Gastroesophageal sphincter (tissue), 4 donors: Measurements from ENCODE around the gene NPC1L1. TPM values are rescaled to one million over a fixed set of nuclear protein-coding genes. Genes with fewer than 3 reads are reported as not detected.

Source experiments
- ATAC-seq: fragments of 150-250 bp; one replicate; pipeline ENCODE4 v1.9.1; 2016; ENCODE audit warnings: mild to moderate bottlenecking, moderate library complexity
- H3K27ac ChIP-seq, 4 donors: fragments of 200-600 bp; sonication (generic) in 3 of 4; 1 replicate in 3 of 4; 2 replicates in 1 of 4; pipeline ENCODE4 v1.5.1; 2016 to 2019
- H3K27me3 ChIP-seq: fragments of 200-600 bp; sonication (generic); one replicate; pipeline ENCODE4 v1.5.1; 2019
- H3K36me3 ChIP-seq, 2 donors: fragments of 200-600 bp; sonication (generic); one replicate each; pipeline ENCODE4 v1.5.1; 2019; ENCODE audit warnings: control low read depth in 1 of 2
- H3K4me1 ChIP-seq, 3 donors: fragments of 200-600 bp; sonication (generic); 1 replicate in 2 of 3; 2 replicates in 1 of 3; pipeline ENCODE4 v1.5.1; 2016 to 2019; ENCODE audit warnings: control low read depth in 2 of 3
- H3K4me3 ChIP-seq, 2 donors: fragments of 200-600 bp; sonication (generic); one replicate each; pipeline ENCODE4 v1.5.1; 2019; ENCODE audit warnings: mild to moderate bottlenecking in 1 of 2, moderate library complexity in 1 of 2
- H3K9me3 ChIP-seq, 3 donors: fragments of 200-600 bp; sonication (generic); one replicate each; pipeline ENCODE4 v1.5.1; 2017 to 2019; ENCODE audit warnings: control low read depth in 2 of 3
- EP300 ChIP-seq: sonication (generic); formaldehyde crosslinking; IDR thresholded peaks from one replicate; pipeline ENCODE4 v1.6.1; 2017; ENCODE audit warnings: antibody characterized with exemption, mild to moderate bottlenecking
- POLR2A ChIP-seq, 2 donors: fragments of 450-650 bp; IDR thresholded peaks; one replicate each; pipeline ENCODE4 v1.6.1; 2017; ENCODE audit warnings: antibody characterized with exemption in 2 of 2, mild to moderate bottlenecking in 2 of 2, moderate library complexity in 1 of 2
- POLR2AphosphoS5 ChIP-seq: sonication (generic); formaldehyde crosslinking; IDR thresholded peaks from one replicate; pipeline ENCODE4 v1.6.1; 2017; ENCODE audit warnings: antibody characterized with exemption
- WGBS, 2 donors: methylation state at CpG; one replicate each; pipeline ENCODE4 v1.1.5; 2018; ENCODE audit warnings: low coverage in 1 of 2; 5-methylcytosine and 5-hydroxymethylcytosine counted together
- total RNA-seq, 4 donors: library from RNA; depleted of rRNA; stranded (reverse); fragments of >200 nt; gene quantifications; one replicate each; pipeline ENCODE4 v1.1.0, GENCODE V29; 2016
- TF ChIP-seq, protein P1 (sequence below), 4 experiments: fragments of 200-600 bp in 2 of 4; fragments of 450-650 bp in 2 of 4; sonication (generic) in 1 of 4; IDR thresholded peaks; one replicate each; pipeline ENCODE4 v1.5.1; 2017 to 2019; ENCODE audit warnings: antibody characterized with exemption in 4 of 4, mild to moderate bottlenecking in 2 of 4, moderate library complexity in 2 of 4

The NPC1L1 gene
- total RNA-seq, 4 donors from 2014 or later: 0.08 to 0.27 (median 0.16) TPM; not detected in 1

DNA sequence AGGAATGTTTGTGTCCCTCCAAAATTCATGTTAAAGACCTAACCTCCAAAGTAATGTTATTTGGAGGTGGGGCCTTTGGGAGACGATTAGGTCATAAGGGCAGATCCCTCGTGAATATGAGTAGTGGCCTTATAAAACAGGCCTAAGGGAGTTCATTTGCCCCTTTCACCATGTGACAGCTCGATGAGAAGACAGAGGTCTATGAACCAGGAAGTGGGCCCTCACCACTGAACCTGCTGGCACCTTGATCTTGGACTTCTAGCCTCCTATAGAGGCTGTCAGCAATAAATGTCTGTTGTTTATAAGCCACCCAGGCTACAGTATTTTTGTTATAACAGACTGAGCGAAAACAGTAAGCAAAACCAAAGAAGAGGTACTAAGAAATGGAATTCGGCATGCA, 64.8 kb downstream of the NPC1L1 start:
- Histone ChIP-seq H3K4me1 (peaks cover 10 to 40% (median 13%) of the 10 kb centered on the region in 3 donors), H3K4me3 (no peak overlapping the region), H3K9me3 (no peaks in the 10 kb centered on the region), H3K27me3 (no peaks in the 10 kb centered on the region), H3K36me3 (peaks cover 6 to 73% of the 10 kb centered on the region in 2 donors), H3K27ac (no peak overlapping the region)
- ATAC-seq: no peak
- WGBS, 2 donors: 65 to 82% methylated on average over 2 to 5 of the region's 5 CpGs
- TF ChIP-seq, protein P1, sequence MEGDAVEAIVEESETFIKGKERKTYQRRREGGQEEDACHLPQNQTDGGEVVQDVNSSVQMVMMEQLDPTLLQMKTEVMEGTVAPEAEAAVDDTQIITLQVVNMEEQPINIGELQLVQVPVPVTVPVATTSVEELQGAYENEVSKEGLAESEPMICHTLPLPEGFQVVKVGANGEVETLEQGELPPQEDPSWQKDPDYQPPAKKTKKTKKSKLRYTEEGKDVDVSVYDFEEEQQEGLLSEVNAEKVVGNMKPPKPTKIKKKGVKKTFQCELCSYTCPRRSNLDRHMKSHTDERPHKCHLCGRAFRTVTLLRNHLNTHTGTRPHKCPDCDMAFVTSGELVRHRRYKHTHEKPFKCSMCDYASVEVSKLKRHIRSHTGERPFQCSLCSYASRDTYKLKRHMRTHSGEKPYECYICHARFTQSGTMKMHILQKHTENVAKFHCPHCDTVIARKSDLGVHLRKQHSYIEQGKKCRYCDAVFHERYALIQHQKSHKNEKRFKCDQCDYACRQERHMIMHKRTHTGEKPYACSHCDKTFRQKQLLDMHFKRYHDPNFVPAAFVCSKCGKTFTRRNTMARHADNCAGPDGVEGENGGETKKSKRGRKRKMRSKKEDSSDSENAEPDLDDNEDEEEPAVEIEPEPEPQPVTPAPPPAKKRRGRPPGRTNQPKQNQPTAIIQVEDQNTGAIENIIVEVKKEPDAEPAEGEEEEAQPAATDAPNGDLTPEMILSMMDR (IDR thresholded peaks at IDR 0.05): no peak
- TF ChIP-seq POLR2AphosphoS5 (no peak), POLR2A (IDR thresholded peaks at IDR 0.05) (no peak), EP300 (no peak)

DNA sequence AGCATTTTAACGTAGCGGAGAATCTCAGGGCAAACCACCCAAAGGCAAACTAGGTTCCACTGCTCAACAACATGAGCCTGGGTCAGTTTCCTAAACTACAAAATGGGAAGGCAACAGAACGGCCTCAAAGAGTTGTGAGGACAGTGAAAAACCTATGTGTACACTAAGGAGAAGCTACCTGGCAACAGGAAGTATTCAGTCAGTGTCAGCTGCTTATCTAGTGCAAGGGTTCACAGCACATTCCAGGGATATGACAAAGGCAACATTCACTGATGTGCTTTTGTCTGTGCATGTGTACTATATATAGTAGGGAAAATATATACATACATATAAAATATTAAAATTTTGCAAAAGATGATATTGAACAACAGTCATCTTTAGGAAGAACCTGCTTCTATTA, 67.8 kb downstream of the NPC1L1 start:
- no peak overlapping the region for H3K4me3 ChIP-seq
- no peaks in the 10 kb centered on the region for H3K27me3 ChIP-seq
- peaks cover 10 to 68% (median 13%) of the 10 kb centered on the region in 3 donors for H3K4me1 ChIP-seq
- H3K36me3 ChIP-seq: peaks cover 3 to 53% of the 10 kb centered on the region in 2 donors
- ATAC-seq: no peak
- 50 to 58% methylated on average over 1 to 3 of the region's 3 CpGs for WGBS, 2 donors
- no peaks in the 10 kb centered on the region for H3K9me3 ChIP-seq
- TF ChIP-seq POLR2A (IDR thresholded peaks at IDR 0.05) (no peak), POLR2AphosphoS5 (no peak), EP300 (no peak)
- TF ChIP-seq, protein P1 (IDR thresholded peaks at IDR 0.05): no peak
- H3K27ac ChIP-seq: no peak overlapping the region

DNA sequence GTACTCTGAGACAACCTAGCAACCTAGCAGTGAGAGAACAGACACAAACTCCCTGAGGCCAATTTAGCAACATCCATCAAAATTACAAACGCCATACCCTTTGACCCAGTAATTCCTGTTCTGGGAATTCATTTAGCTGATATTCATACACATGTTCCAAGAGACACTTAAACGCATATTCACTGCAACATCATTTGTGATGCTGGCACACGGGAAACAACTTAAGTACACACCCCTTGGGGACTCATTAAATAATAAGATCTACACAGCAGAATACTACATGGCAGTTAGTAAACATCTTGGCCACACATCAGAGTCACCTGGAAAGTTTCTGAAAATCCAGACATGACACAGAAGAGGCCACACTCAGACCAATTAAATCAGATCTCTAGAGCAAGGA, 68.3 kb downstream of the NPC1L1 start:
- 33 to 40% methylated on average over 3 of the region's 3 CpGs for WGBS, 2 donors
- TF ChIP-seq POLR2A (IDR thresholded peaks at IDR 0.05) (no peak), POLR2AphosphoS5 (no peak), EP300 (no peak)
- TF ChIP-seq, protein P1 (IDR thresholded peaks at IDR 0.05): no peak
- no peak for ATAC-seq
- Histone ChIP-seq H3K27ac (no peak overlapping the region), H3K4me1 (peaks cover 10 to 73% (median 13%) of the 10 kb centered on the region in 3 donors), H3K36me3 (peaks cover 3 to 53% of the 10 kb centered on the region in 2 donors), H3K9me3 (no peaks in the 10 kb centered on the region), H3K27me3 (no peaks in the 10 kb centered on the region), H3K4me3 (no peak overlapping the region)

DNA sequence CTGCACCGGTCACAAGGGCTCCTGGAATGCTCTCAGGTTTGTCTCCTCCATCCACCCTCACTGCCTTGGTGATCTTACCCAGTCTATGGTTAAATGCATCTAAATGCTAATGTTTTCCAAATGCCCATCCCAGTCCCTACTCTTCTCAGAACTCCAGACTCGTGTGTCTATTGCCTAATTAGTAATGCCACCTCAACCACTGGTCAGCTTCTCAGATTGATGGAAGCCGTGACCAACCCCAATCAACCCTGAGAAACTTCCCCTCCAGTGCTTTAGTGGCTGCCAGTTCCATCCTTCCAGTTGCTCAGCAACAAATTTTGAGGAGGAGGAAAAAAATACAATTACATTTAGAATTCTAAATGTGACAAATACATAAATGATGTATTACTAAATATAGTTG, 69.3 kb downstream of the NPC1L1 start:
- no peaks in the 10 kb centered on the region for H3K27me3 ChIP-seq
- no peak overlapping the region for H3K27ac ChIP-seq
- H3K4me1 ChIP-seq: peaks cover 7 to 69% (median 10%) of the 10 kb centered on the region in 3 donors
- no peak for ATAC-seq
- H3K9me3 ChIP-seq: no peaks in the 10 kb centered on the region
- H3K36me3 ChIP-seq: peaks cover 3 to 60% of the 10 kb centered on the region in 2 donors
- no peak overlapping the region for H3K4me3 ChIP-seq
- 50 to 75% methylated on average over 2 to 3 of the region's 3 CpGs for WGBS, 2 donors
- TF ChIP-seq POLR2A (IDR thresholded peaks at IDR 0.05) (no peak), EP300 (no peak), POLR2AphosphoS5 (no peak)
- TF ChIP-seq, protein P1 (IDR thresholded peaks at IDR 0.05): no peak

DNA sequence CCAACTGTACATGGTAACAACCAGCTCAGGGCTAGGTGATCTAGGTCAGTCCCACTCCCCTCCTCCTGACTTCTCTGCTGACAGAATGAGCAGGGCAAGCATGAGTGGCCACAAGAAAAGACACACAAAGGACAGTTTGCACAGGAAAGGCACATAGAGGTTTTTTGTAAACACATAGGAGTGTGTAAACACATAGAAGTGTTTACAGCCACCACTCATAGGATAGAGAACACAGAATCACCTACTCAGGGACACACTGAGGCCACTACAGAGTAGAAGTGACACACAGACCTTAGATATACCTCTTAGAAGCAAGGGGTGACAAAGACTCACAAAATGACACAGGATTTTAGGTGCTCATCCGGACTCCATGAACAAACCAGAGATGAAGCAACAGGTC, 69.7 kb downstream of the NPC1L1 start:
- 89 to 100% methylated on average over 1 of the region's 1 CpG for WGBS, 2 donors
- no peak overlapping the region for H3K27ac ChIP-seq
- H3K4me3 ChIP-seq: no peak overlapping the region
- no peak for ATAC-seq
- no peaks in the 10 kb centered on the region for H3K27me3 ChIP-seq
- H3K9me3 ChIP-seq: no peaks in the 10 kb centered on the region
- TF ChIP-seq, protein P1 (IDR thresholded peaks at IDR 0.05): no peak
- TF ChIP-seq EP300 (no peak), POLR2AphosphoS5 (no peak), POLR2A (IDR thresholded peaks at IDR 0.05) (no peak)
- peaks cover 6 to 70% (median 10%) of the 10 kb centered on the region in 3 donors for H3K4me1 ChIP-seq
- peaks cover under 1 to 60% of the 10 kb centered on the region in 2 donors for H3K36me3 ChIP-seq
